Psoas muscle (tissue), 8 donors: Measurements from ENCODE around the gene ABCD4. TPM values are rescaled to one million over a fixed set of nuclear protein-coding genes. Genes with fewer than 3 reads are reported as not detected.

Source experiments
- ATAC-seq, 4 donors: fragments of 200-7000 bp; cut with Tn5 transposase; one replicate each; pipeline ENCODE4 v1.9.1; 2020; ENCODE audit warnings: moderate library complexity in 3 of 4, mild to moderate bottlenecking in 2 of 4
- DNase-seq, 2 donors: peaks; one replicate each; pipeline ENCODE4 v3.0.0-alpha.2; 2020
- H3K27ac ChIP-seq: fragments of 200-600 bp; one replicate; pipeline ENCODE4 v1.8.0; 2022
- H3K27me3 ChIP-seq, 3 donors: fragments of 200-600 bp in 1 of 3; one replicate each; pipeline versions ENCODE4 v1.6.1 to v1.8.0; 2013 to 2022; ENCODE audit warnings: low read length in 2 of 3, mild to moderate bottlenecking in 2 of 3, moderate library complexity in 1 of 3; ENCODE audit not compliant: insufficient read depth in 3 of 3
- H3K36me3 ChIP-seq, 2 donors: fragments of 200-600 bp in 1 of 2; one replicate each; pipeline versions ENCODE4 v1.6.1 to v1.8.0; 2013 to 2022; ENCODE audit warnings: low read depth in 1 of 2, mild to moderate bottlenecking in 1 of 2, moderate library complexity in 1 of 2; ENCODE audit not compliant: insufficient read depth in 1 of 2
- H3K4me1 ChIP-seq: fragments of 200-600 bp; one replicate; pipeline ENCODE4 v1.8.0; 2022
- H3K4me3 ChIP-seq: fragments of 200-600 bp; one replicate; pipeline ENCODE4 v1.8.0; 2022; ENCODE audit warnings: mild to moderate bottlenecking
- H3K9me3 ChIP-seq: fragments of 200-600 bp; one replicate; pipeline ENCODE4 v1.8.0; 2022
- WGBS, 3 donors: extraction: QIAGEN DNeasy Blood & Tissue Kit; methylation state at CpG; one replicate each; pipeline versions ENCODE4 v1.1.6 to v1.1.7; 2013; 5-methylcytosine and 5-hydroxymethylcytosine counted together
- intact Hi-C, 2 donors: fragments of 100-400 bp; cut with DNase I; formaldehyde crosslinking; loops; one replicate each; pipeline versions ENCODE4 v1.11.0 to v1.14.2; 2022
- polyA plus RNA-seq, 3 donors: library from polyadenylated mRNA; stranded (reverse); fragments of 200-250 nt; gene quantifications; one replicate each; pipeline ENCODE4 v1.2.3, GENCODE V29; 2013
- total RNA-seq, 4 donors: library from RNA; stranded (reverse); fragmentation: NEBNext Ultra II Directional in 2 of 4; extraction: Animal tissue kit (Norgen Biotek cat#: 25700) in 2 of 4; gene quantifications; one replicate each; pipeline versions ENCODE4 v1.2.1 to v1.2.4, GENCODE V29; 2021 to 2023
- TF ChIP-seq, protein P1 (sequence below): fragments of 200-600 bp; IDR thresholded peaks from one replicate; pipeline ENCODE4 v1.8.0; 2022; ENCODE audit warnings: antibody characterized with exemption
- donor health status: healthy with polysubstance abuse.
- donor health status: DM: no; HTN: no; CAD: no; lungs with moderate emphysema.
- donor health status: Bipolar disorder and iron deficiency.
- donor health status: healthy.
- donor health status: DM: yes; HTN: yes; CAD: no.
- donor health status: DM: no; HTN: no; CAD: no.
- donor health status: DM: no; HTN: no; CAD: no.
- donor health status: DM: yes; HTN: yes; CAD: no.

ABCD4 gene
- total and polyA plus RNA-seq, 7 donors = 11.4 to 26.2 (median 15.3) TPM

GRCh38 chr14:74348735-74349463 is 46.2 kb upstream of the ABCD4 start:
- ATAC-seq (no peak), DNase-seq (no peak)
- Histone ChIP-seq H3K27me3 (peaks cover 0 to 20% (median 1%) of the 10 kb centered on the region in 3 donors), H3K9me3 (no peaks in the 10 kb centered on the region), H3K27ac (no peak overlapping the region), H3K4me1 (no peaks in the 10 kb centered on the region), H3K4me3 (no peak overlapping the region), H3K36me3 (no peaks in the 10 kb centered on the region)
- 44 to 48% (median 47%) methylated on average over 16 to 17 of the region's 17 CpGs for WGBS, 3 donors
- TF ChIP-seq, protein P1, sequence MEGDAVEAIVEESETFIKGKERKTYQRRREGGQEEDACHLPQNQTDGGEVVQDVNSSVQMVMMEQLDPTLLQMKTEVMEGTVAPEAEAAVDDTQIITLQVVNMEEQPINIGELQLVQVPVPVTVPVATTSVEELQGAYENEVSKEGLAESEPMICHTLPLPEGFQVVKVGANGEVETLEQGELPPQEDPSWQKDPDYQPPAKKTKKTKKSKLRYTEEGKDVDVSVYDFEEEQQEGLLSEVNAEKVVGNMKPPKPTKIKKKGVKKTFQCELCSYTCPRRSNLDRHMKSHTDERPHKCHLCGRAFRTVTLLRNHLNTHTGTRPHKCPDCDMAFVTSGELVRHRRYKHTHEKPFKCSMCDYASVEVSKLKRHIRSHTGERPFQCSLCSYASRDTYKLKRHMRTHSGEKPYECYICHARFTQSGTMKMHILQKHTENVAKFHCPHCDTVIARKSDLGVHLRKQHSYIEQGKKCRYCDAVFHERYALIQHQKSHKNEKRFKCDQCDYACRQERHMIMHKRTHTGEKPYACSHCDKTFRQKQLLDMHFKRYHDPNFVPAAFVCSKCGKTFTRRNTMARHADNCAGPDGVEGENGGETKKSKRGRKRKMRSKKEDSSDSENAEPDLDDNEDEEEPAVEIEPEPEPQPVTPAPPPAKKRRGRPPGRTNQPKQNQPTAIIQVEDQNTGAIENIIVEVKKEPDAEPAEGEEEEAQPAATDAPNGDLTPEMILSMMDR = no peak
- intact Hi-C loops = no loop called here

- Histone ChIP-seq H3K4me3 (no peak within 1 kb of the TSS), H3K27ac (no peak within 1 kb of the TSS), H3K36me3 (no peaks in the 10 kb centered on the region), H3K9me3 (no peaks in the 10 kb centered on the region), H3K27me3 (peaks cover 0 to 25% (median 1%) of the 10 kb centered on the region in 3 donors), H3K4me1 (no peaks in the 10 kb centered on the region)
- intact Hi-C loops = no loop called here
- ATAC-seq (no peak), DNase-seq (no peak)
- TF ChIP-seq, protein P1 = no peak
- WGBS, 3 donors = 51 to 62% (median 59%) methylated on average over 12 of the region's 12 CpGs
Observed at GRCh38 chr14:74348241-74348734, 45.6 kb upstream of the ABCD4 start, which contains the start of gene VRTN. VRTN (plus strand) TSS chr14:74348471; CDS start chr14:74356784, 8,313 bp downstream.

- Histone ChIP-seq H3K4me3 (no peak overlapping the region), H3K36me3 (no peaks in the 10 kb centered on the region), H3K27ac (no peak overlapping the region), H3K4me1 (no peaks in the 10 kb centered on the region), H3K9me3 (no peaks in the 10 kb centered on the region), H3K27me3 (peaks cover 0 to 24% (median 1%) of the 10 kb centered on the region in 3 donors)
- no peak for DNase-seq
- WGBS, 3 donors = 36 to 54% (median 49%) methylated on average over 1 of the region's 1 CpG
- intact Hi-C loops = no loop called here
- ATAC-seq = no peak
- TF ChIP-seq, protein P1 = no peak
Observed at GRCh38 chr14:74347795-74348100, 45.0 kb upstream of the ABCD4 start.

DNA sequence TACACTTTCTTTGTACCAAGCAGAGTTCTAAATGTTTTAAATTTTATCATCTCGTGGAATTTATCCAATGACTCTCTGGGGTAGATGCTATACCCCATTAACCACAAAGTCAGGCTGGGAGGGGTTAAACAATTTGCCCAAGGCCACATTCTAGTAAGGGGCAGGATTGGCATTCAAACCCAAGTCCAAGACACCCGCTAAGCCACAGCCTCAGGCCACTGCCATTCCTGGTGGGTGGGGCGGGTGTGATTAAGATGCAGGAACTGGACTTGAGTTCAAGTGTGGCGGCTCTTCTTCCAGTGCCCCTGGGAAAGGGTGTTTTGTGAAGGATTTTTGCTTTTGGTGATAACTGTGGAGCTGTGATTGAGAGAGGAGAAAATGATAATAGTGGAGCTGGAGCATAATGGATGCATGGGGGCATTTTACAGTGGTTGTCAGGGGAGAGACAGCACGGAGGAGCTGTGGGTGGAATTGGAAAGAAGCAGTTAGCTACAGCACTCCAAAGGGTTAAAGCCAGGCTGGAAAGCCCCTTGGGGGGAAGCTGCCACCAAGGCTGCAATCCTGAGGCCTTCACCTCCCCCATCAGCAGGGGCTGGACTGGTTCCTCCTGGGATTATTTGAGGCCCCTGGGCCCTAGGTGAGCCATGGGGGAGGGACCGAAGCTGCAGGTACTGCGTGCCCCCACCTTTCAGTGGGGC is 44.5 kb upstream of the ABCD4 start:
- intact Hi-C loops = no loop called here
- Histone ChIP-seq H3K27me3 (peaks cover 0 to 19% (median 1%) of the 10 kb centered on the region in 3 donors), H3K4me1 (no peaks in the 10 kb centered on the region), H3K9me3 (no peaks in the 10 kb centered on the region), H3K27ac (no peak overlapping the region), H3K4me3 (no peak overlapping the region), H3K36me3 (no peaks in the 10 kb centered on the region)
- WGBS, 3 donors = 55 to 67% (median 66%) methylated on average over 7 of the region's 7 CpGs
- TF ChIP-seq, protein P1 = no peak
- DNase-seq (no peak), ATAC-seq (no peak)
